SK-N-DZ (cell line): ENCODE data around the gene GALK1. TPM values are rescaled to one million over a fixed set of nuclear protein-coding genes. Genes with fewer than 3 reads are reported as not detected.
"Not testable (repeated sequence)": the region's sequence is repeated elsewhere in the genome, so short reads cannot be mapped to it uniquely, and the experiment has no call there.

ENCODE experiments used
- DNase-seq: peaks from one replicate; pipeline ENCODE4 v3.0.0-alpha.2; 2015; ENCODE audit warnings: low spot score
- polyA plus RNA-seq, 2 experiments: library from polyadenylated mRNA; depleted of rRNA; stranded (reverse); fragments of >200 nt; gene quantifications; 2 replicates each; pipeline ENCODE4 v1.2.3, GENCODE V29; 2014

GALK1 gene
- 31.3 and 40.1 TPM in 2 replicates for polyA plus RNA-seq (2014; cell fraction: cytosol; rRNA removed)
- 40.1 and 54.0 TPM in 2 replicates for polyA plus RNA-seq (2014; cell fraction: nucleus; rRNA removed)

- peak; percentile 72 for DNase-seq
Measured at GRCh38 chr17:75764711-75765421, at the start of gene GALK1. TSS of gene GALK1 (minus strand) at chr17:75765192. CDS start at chr17:75765136, 56 bp downstream.

DNA sequence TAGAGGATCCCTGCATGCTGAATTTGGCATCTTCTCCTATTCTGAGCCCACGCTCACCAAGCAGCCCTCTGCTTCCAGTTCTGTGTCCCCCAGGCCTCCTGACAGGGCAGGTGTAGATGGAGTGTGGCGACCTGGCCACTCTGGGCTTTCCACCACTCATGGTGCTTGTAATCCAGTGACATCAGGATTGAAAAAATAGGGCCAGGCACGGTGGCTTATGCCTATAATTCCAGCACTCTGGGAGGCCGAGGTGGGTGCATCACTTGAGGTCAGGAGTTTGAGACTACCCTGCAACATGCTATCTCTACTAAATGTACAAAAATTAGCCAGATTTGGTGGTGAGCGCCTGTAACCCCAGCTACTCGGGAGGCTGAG is 49.0 kb upstream of the GALK1 start:
- no peak for DNase-seq

- DNase-seq = no peak
Measured at GRCh38 chr17:75813081-75814020, 48.4 kb upstream of the GALK1 start.

GRCh38 chr17:75812096-75813013 is 47.4 kb upstream of the GALK1 start:
- DNase-seq = no peak

DNA sequence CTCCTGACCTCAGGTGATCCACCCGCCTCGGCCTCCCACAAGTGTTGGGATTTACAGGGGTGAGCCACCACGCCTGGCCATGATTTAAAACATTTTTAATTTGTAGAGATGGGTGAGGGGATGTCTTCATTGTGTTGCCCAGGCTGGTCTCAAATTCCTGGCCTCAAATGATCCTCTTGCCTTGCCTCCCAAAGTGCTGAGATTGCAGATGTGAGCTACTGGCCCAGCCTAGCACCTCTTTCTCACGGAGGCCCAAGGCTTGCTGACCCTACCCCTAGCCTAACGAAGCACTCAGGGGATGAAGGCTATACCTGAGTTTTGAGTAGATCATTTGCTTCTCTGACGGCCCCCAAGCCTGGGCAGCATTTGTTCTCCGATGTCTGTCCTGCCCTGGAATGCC is 46.2 kb upstream of the GALK1 start:
- DNase-seq = no peak

DNA sequence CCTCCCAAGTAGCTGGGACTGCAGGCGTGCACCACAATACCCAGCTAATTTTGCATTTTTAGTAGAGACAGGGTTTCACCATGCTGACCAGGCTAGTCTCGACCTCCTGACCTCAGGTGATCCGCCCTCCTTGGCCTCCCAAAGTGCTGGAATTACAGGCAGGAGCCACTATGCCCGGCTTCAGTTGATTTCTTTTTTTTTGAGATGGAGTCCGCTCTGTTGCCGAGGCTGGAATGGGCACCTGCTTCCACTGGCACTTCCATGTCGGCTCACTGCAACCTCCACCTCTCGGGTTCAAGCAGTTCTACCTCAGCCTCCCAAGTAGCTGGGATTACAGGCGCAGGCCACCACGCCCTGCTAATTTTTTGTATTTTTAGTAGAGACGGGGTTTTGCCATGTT is 45.8 kb upstream of the GALK1 start:
- not testable (repeated sequence) for DNase-seq

DNA sequence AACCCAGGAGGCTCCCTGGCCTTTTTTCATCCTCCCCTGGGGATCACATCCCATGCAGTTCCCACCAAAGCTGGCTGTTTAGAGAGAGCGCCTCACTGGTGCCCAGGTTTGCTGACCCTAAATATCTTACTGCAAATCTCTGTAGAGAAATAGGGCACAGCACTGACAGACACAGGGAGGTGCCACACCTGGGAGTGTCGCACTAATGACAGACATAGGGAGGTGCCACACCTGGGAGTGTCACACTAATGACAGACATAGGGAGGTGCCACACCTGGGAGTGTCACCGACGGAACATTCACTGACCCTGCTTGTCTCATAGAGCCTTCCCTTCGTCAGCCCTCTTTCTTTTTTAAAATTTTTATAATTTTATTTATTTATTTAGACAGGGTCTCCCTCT is 45.2 kb upstream of the GALK1 start:
- DNase-seq = no peak

DNA sequence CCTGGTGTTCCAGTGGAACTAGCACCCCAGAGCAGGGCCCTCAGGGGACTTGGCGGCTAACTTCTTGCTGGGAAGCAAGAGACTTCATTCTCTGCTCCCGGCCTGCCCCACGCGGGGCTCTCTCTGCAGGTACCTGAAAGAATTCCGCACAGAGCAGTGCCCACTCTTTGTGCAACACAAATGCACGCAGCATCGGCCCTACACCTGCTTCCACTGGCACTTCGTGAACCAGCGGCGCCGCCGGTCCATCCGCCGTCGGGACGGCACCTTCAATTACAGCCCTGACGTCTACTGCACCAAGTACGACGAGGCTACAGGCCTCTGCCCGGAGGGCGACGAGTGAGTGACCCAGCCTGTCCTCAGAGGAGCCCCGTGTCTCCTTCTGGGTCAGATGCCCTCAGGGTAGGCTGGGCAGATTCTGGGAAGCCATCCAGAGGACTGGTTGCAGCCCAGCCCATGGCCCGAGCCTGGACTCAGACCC is 44.7 kb upstream of the GALK1 start:
- DNase-seq = no peak

DNA sequence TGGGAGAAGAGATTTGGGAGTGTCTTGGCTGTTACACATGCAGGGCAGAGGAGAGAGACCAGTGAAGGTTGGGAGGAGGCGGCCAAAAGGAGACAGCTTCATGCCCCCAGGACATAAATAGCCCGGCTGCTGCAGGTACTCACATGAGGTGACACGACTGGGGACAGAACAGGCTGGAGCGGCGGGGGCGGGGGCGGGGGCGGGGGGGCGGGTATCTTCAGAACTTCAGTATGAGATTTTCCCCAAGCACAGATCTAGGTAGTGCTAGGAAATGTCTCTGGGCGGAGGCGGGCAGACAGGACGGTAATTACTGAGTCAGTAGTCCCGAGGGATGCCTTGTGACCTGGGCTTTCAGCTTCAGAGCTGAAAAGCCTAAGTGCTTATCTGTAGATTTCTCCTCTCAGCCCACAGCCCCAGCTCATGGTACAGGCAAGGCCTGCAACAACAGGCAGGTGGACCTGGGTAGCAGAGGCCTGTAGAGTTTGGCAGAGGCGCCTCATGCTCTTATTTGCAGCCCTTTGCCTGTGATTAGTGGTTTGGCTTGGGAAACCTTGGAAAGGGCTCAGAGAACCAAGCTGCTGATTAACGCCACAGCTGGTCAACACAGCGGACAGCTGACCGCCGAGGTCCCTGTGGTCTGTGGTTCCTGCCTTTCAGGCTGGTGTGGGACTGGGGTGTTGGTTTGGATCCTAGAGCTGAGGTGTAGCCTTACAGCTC is 44.1 kb upstream of the GALK1 start:
- peak; percentile 94 for DNase-seq

DNA sequence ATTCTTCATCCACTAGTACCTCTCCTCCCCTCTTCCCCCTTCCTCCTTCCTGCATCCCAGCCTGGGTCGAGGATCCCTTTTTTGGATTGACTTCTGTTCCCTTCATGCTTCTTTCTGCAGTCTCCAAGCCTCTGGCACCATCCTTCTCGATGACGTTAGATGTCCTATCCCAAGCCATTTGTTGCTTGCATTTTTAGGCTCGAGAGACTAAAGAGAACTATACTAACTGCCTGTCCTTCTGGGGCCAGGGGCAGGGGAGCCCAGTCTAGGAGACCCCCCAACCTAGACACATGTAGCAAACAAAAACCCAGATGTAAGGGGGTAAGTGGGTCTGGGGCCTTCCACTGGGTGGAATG is 43.5 kb upstream of the GALK1 start:
- no peak for DNase-seq

- DNase-seq = no peak
Measured at GRCh38 chr17:75807861-75808260, 42.9 kb upstream of the GALK1 start.

- no peak for DNase-seq
Measured at GRCh38 chr17:75806822-75807500, 42.0 kb upstream of the GALK1 start.

- DNase-seq = no peak
Measured at GRCh38 chr17:75803883-75804282, 38.9 kb upstream of the GALK1 start.

- DNase-seq = no peak
Measured at GRCh38 chr17:75799402-75799801, 34.4 kb upstream of the GALK1 start.

DNA sequence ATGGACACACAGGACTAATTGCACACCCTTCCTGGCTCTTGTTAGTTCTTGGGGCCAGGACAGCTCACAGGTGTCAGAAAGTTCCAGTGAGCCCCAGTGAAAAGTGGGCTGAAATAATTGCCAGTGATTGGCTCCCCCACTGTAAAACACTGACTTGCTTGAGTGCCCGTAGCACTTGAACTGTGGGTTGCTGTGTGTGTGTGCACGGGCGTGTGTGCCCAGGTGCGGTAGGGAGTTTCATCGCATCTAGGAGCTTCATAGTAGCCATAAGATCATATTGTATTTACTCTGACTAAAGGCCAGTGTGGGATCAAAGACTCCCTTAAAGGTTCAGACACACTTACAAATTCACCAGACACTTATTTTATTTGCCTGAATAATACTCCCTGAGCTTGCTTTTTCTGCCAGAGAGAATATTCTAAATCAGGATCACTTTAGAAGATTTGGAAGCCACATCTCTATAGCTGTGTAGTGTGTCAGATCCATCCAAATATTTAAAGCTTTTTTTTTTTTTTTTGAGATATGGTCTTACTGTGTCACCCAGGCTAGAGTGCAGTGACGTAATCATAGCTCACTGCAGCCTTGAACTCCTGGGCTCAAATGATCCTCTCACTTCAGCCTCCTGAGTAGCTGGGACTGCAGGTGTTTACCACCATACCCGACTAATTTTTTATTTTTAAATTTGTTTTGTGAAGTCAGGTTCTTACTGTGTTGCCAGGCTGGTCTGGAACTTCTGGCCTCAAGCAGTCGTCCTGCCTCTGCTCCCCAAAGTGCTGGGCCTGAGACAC is 31.0 kb upstream of the GALK1 start:
- no peak for DNase-seq

DNA sequence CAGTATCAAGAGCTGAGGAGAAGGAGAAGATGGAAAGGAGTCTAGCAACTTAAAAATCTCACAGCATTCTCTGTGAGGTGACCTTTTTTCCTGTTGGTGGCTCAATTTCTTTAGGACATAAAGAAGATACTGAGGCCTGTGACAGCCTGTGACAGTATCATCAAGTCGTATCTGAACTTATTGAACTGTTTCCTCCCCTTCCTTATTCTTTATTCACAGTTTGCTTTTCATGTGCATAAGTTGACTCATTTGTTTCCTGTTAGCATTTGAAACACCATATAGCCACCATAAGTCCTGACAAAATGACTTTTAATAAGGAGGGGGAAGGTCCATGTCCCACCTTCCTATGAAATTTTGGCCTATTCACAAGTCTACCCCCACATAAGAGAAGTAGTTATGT is 28.5 kb upstream of the GALK1 start:
- DNase-seq = no peak

DNA sequence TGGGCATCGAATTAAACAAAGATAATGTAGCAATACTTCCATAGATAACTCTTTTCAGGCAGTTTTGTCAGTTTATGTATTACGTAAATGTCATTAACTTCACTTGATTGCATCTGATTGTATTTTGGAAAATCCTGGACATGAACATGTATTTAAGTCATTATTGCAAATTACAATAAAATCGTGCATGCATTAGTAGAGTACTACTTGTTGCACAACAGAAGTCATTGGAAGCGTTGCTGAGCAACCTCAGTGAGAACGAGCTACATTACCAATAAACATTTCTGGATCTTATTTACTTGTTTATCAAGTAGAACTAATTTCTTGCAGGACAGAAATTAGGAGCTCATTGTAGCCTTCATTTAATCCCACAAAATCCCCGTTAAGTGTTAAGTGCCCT is 26.3 kb upstream of the GALK1 start:
- DNase-seq = no peak

GRCh38 chr17:75785016-75785890 is 20.3 kb upstream of the GALK1 start:
- DNase-seq = no peak
